ENCODE measurements around the gene MBOAT7.

DNA sequence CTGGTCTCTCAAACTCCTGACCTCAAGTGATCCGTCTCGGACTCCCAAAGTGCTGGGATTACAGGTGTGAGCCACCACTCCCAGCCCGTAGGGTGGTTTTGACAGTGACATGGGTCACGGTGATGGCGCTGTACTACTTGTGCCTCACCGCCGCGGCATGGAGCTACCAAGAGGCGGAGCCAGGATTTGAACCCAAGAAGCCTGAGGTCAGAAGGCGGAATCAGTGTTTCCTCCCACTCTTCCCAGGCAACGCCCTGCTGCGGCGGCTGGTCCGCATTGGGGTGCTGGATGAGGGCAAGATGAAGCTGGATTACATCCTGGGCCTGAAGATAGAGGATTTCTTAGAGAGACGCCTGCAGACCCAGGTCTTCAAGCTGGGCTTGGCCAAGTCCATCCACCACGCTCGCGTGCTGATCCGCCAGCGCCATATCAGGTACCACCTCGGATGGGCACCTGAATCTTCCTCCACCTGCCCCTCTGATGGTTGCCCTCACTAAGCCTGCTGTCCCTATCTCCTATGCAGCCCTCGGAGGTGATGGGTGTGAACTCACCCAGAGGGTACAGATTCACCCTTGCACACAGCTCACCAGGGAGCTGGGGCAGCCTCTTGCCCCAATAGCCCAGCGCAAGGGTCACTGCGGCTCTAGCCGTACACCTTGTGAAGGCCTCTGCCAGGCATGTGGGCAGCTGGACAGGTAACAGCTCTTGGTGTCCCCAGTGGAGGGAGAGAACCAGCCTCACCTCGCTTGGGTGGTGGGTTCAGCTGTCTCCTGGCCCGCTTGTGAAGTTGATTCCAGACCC is 16.9 kb upstream of the MBOAT7 start:
- TF ChIP-seq, protein P1, sequence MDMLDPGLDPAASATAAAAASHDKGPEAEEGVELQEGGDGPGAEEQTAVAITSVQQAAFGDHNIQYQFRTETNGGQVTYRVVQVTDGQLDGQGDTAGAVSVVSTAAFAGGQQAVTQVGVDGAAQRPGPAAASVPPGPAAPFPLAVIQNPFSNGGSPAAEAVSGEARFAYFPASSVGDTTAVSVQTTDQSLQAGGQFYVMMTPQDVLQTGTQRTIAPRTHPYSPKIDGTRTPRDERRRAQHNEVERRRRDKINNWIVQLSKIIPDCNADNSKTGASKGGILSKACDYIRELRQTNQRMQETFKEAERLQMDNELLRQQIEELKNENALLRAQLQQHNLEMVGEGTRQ (IDR thresholded peaks at IDR 0.05; ENCODE audit: low read depth, low read length), result no peak
- TF ChIP-seq POLR2A (IDR thresholded peaks at IDR 0.05; ENCODE audit: low read depth, low read length), result no peak

All from IMR-90 (cell line).